ENCODE results near the gene PDYN. TPM values are rescaled to one million over a fixed set of nuclear protein-coding genes. Genes with fewer than 3 reads are reported as not detected.

The PDYN gene
- total and polyA plus RNA-seq, 3 experiments from 2014 or later: not detected

DNA sequence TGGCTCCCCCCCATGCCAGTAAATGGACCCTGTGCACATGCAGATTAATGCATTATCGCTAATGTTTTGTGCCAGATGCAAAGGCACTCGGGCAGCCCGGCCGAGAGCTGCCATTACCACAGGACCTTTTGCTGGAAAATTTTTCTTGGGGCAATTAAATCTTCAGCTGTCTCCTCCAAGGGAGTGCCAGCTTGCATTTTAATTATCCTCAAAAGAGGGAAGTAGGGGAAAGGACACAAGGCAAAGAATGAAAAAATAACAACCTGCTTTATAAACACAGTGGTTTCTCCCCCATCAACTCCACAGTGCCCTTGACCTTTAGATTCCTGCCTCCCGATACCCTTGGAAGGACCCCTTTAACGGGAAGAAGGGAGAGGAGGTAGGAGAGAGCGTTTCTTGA lies 48.2 kb downstream of the PDYN start:
- no peaks in the 10 kb centered on the region for H3K4me1 Mint-ChIP-seq
- no peaks in the 10 kb centered on the region for H3K4me1 ChIP-seq (ENCODE audit: insufficient read depth, low read length)
- peaks cover 0 to 2% (median 0%) of the 10 kb centered on the region in 5 donors for H3K9me3 Mint-ChIP-seq
- H3K27ac Mint-ChIP-seq: no peak overlapping the region
- no peaks in the 10 kb centered on the region for H3K36me3 ChIP-seq (ENCODE audit: insufficient read depth, low read length)
- H3K27ac ChIP-seq (ENCODE audit: low read depth, low read length): no peak overlapping the region
- no peak overlapping the region for H3K4me3 Mint-ChIP-seq
- peaks cover 14% of the 10 kb centered on the region for H3K27me3 ChIP-seq (ENCODE audit: insufficient read depth, low read length, poor library complexity, severe bottlenecking)
- no peaks in the 10 kb centered on the region for H3K9me3 ChIP-seq (ENCODE audit: low read length)
- DNase-seq: no peak
- CTCF ChIA-PET: interaction anchor here (1.4 kb wide), 1 partner anchor 226 kb away, joined by 4 read pairs; no protein-coding TSS in a partner anchor
- POLR2A ChIA-PET: no interaction called here
- no peak overlapping the region for H3K4me3 ChIP-seq (ENCODE audit: low read length)
- H3K36me3 Mint-ChIP-seq: no peaks in the 10 kb centered on the region
- peaks cover 16 to 73% of the 10 kb centered on the region in 2 donors for H3K27me3 Mint-ChIP-seq

DNA sequence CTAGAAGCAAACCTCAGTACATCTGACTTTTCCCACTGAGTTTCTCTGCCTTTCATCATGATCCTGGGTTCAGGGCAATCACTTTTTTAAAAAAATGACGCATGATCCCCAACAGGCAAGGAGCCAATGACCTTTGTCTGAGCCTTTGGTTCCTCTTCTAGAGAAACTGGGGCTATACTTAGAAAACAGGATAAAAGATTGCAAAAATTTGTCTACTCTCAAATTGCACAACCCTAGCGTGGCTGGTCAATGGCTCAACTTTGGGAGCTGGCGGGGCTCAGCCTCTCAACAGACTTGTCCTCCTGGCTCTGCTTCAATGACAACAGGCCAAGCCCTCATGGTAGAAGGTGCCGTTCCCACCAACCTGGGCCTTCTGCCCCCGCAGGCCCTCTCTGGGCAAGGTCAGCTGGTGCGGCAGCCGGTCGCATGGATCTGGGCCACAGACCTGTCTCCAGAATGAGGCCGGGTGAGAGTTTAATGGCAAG lies 48.7 kb downstream of the PDYN start:
- Histone ChIP-seq H3K4me3 (ENCODE audit: low read length) (no peak overlapping the region), H3K4me1 (ENCODE audit: insufficient read depth, low read length) (no peaks in the 10 kb centered on the region), H3K27me3 (ENCODE audit: insufficient read depth, low read length, poor library complexity, severe bottlenecking) (peaks cover 14% of the 10 kb centered on the region), H3K9me3 (ENCODE audit: low read length) (no peaks in the 10 kb centered on the region), H3K36me3 (ENCODE audit: insufficient read depth, low read length) (no peaks in the 10 kb centered on the region), H3K27ac (ENCODE audit: low read depth, low read length) (no peak overlapping the region)
- Mint-ChIP-seq H3K4me1 (no peaks in the 10 kb centered on the region), H3K9me3 (peaks cover 0 to 2% (median 0%) of the 10 kb centered on the region in 5 donors), H3K27ac (no peak overlapping the region), H3K4me3 (no peak overlapping the region), H3K36me3 (no peaks in the 10 kb centered on the region), H3K27me3 (peaks cover 16 to 74% of the 10 kb centered on the region in 2 donors)
- ChIA-PET CTCF (no interaction called here), POLR2A (no interaction called here)
- DNase-seq: no peak

DNA sequence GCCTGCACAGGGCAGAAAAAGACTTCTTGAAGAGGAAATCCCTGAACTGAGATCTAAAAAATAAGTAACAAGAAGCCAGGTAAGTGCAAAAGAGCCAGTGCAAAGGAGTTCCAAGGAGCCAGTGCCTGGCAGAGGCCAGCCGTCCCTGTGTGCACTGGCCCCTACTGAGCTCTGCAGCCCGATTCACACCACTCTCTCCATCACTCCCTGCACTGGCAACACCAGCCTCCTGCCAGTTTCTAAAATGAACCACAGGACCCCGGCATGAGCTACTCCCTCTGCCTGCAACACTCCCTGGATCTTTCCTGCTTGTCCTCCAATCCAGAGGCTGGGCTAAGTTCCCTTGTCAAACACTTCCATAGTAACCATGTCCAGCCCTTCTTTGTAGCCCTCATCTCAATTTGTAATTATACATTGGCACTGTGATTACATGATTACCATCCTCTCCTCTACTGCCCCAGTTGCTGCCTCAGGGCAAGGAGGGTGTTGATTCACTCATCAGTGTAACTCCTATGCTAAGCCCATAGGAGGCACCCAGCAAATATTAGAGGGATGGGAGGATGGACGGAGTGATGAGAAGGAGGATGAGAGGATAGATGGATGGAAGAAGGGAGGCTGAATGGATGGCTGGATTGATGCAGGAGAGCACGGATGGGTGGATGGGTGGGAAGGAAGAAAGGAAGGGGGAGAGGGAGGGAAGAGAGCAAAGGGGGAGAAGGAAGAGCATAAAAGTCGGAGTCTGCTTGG lies 49.3 kb downstream of the PDYN start:
- Histone ChIP-seq H3K27me3 (ENCODE audit: insufficient read depth, low read length, poor library complexity, severe bottlenecking) (peaks cover 14% of the 10 kb centered on the region), H3K9me3 (ENCODE audit: low read length) (no peaks in the 10 kb centered on the region), H3K4me1 (ENCODE audit: insufficient read depth, low read length) (no peaks in the 10 kb centered on the region), H3K4me3 (ENCODE audit: low read length) (no peak overlapping the region), H3K36me3 (ENCODE audit: insufficient read depth, low read length) (no peaks in the 10 kb centered on the region), H3K27ac (ENCODE audit: low read depth, low read length) (no peak overlapping the region)
- no peak for DNase-seq
- ChIA-PET POLR2A (no interaction called here), CTCF (no interaction called here)
- H3K4me1 Mint-ChIP-seq: no peaks in the 10 kb centered on the region
- H3K27ac Mint-ChIP-seq: no peak overlapping the region
- no peaks in the 10 kb centered on the region for H3K36me3 Mint-ChIP-seq
- peaks cover 16 to 72% of the 10 kb centered on the region in 2 donors for H3K27me3 Mint-ChIP-seq
- H3K9me3 Mint-ChIP-seq: peaks cover 0 to 2% (median 0%) of the 10 kb centered on the region in 5 donors
- no peak overlapping the region for H3K4me3 Mint-ChIP-seq

DNA sequence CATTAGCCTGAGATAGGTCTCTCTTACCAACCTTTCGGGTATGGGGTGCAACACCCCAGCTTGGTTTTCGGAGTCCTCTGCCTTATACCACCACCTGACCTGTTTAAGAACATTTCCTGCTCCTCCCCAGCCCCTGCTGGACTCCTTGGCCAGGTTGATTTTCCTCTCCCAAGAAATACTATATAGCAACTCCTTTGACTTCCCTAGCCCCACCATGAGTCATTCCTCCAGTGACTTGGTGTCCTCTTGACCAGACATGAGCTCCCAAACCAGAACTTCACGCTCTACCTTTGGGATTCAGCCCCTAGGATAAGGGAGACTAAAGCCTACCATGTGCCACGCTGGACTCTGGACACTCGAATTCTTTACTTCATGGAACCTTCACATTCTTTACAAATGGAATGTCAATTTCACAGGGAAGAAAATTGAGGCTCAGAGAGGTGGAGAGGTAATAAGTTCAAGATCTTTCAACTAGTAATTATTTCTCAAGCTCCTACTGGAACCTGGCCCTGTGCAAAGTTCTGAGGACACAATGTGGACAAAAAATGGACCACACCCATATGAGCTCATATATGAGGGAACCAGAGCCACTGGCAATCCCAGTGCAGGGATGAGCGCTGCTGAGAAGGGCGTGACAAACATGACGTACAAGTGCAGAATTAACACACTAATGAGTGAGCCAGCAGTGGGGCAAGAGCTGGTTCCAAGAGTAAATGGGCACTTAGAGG lies 50.4 kb downstream of the PDYN start:
- Mint-ChIP-seq H3K36me3 (no peaks in the 10 kb centered on the region), H3K27ac (no peak overlapping the region), H3K4me1 (no peaks in the 10 kb centered on the region), H3K9me3 (peaks cover 0 to 2% (median 0%) of the 10 kb centered on the region in 5 donors), H3K27me3 (peaks cover 19 to 68% of the 10 kb centered on the region in 2 donors), H3K4me3 (no peak overlapping the region)
- peaks cover 14% of the 10 kb centered on the region for H3K27me3 ChIP-seq (ENCODE audit: insufficient read depth, low read length, poor library complexity, severe bottlenecking)
- ChIA-PET CTCF (no interaction called here), POLR2A (no interaction called here)
- no peaks in the 10 kb centered on the region for H3K4me1 ChIP-seq (ENCODE audit: insufficient read depth, low read length)
- no peak overlapping the region for H3K27ac ChIP-seq (ENCODE audit: low read depth, low read length)
- no peak for DNase-seq
- no peaks in the 10 kb centered on the region for H3K36me3 ChIP-seq (ENCODE audit: insufficient read depth, low read length)
- no peak overlapping the region for H3K4me3 ChIP-seq (ENCODE audit: low read length)
- no peaks in the 10 kb centered on the region for H3K9me3 ChIP-seq (ENCODE audit: low read length)

DNA sequence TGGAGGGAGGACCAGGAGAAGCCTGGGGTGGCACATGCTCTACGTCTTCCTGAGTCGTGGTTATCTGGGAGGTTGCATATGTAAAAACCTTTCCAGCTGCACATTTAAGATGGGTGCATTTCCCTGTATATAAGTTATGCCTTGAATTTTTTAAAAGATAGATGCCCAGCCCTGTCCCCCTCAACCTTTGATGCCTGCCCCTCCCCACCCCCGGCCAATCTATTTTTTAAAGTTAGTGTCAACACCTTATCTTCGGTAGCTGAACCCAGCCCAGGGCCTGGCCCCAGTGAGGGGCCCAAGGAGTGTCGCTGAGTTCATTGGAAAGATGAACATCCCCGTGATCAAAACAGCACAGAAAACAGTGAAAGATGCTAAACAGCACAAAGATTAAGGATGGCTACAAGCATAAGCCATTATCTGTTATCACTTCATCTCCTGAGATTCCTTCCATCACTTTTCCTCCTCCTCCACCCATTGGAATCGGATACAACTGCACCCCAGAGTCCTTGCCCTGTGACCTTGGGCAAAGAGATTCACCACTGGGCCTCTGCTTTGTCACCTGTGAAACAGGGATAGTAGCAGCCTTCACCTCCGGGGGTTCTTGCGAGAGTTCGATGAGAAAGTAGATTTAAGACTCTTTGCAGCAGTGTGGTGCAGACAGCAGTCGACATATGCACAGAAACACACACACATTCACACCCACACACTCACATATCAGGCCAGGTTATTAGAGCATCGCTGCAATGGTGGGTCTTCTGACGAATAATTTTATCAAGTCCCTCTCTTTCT lies 51.2 kb downstream of the PDYN start:
- POLR2A ChIA-PET: no interaction called here
- H3K27me3 ChIP-seq (ENCODE audit: insufficient read depth, low read length, poor library complexity, severe bottlenecking): peaks cover 14% of the 10 kb centered on the region
- H3K27me3 Mint-ChIP-seq: peaks cover 15 to 65% of the 10 kb centered on the region in 2 donors

DNA sequence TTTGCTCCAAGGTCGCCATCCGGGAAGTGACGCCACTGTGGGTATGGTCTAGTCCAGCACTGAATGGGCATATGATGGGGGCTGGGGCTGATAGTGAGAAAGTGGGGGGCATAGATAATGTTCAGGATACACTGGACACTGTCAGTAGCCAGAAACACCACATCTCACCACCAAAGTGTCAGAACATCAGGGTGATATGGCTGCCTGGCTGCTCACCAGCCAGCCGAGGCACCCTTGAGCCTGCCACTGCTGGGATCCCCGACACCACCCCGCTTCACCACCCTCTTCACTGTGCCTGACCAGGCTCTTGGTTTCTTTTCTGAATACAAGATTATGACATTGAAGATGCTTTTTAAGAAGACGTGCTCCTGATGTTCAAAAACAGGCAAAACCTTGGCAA lies 51.8 kb downstream of the PDYN start:
- no peak overlapping the region for H3K4me3 ChIP-seq (ENCODE audit: low read length)
- peaks cover 14% of the 10 kb centered on the region for H3K27me3 ChIP-seq (ENCODE audit: insufficient read depth, low read length, poor library complexity, severe bottlenecking)
- H3K9me3 Mint-ChIP-seq: peaks cover 0 to 2% (median 0%) of the 10 kb centered on the region in 5 donors
- no peaks in the 10 kb centered on the region for H3K4me1 ChIP-seq (ENCODE audit: insufficient read depth, low read length)
- no peaks in the 10 kb centered on the region for H3K4me1 Mint-ChIP-seq
- H3K36me3 Mint-ChIP-seq: no peaks in the 10 kb centered on the region
- POLR2A ChIA-PET: no interaction called here
- H3K9me3 ChIP-seq (ENCODE audit: low read length): no peaks in the 10 kb centered on the region
- no peak overlapping the region for H3K27ac Mint-ChIP-seq
- no peaks in the 10 kb centered on the region for H3K36me3 ChIP-seq (ENCODE audit: insufficient read depth, low read length)
- H3K27me3 Mint-ChIP-seq: peaks cover 14 to 64% of the 10 kb centered on the region in 2 donors
- H3K4me3 Mint-ChIP-seq: no peak overlapping the region
- CTCF ChIA-PET: no interaction called here
- no peak for DNase-seq
- no peak overlapping the region for H3K27ac ChIP-seq (ENCODE audit: low read depth, low read length)

More for the DNA sequence above, 51.2 kb downstream of the PDYN start:
- Mint-ChIP-seq H3K4me1 (no peaks in the 10 kb centered on the region), H3K9me3 (peaks cover 0 to 2% (median 0%) of the 10 kb centered on the region in 5 donors), H3K4me3 (no peak overlapping the region), H3K27ac (no peak overlapping the region), H3K36me3 (no peaks in the 10 kb centered on the region)
- H3K4me3 ChIP-seq (ENCODE audit: low read length): no peak overlapping the region
- CTCF ChIA-PET: no interaction called here
- no peak for DNase-seq
- H3K9me3 ChIP-seq (ENCODE audit: low read length): no peaks in the 10 kb centered on the region
- no peak overlapping the region for H3K27ac ChIP-seq (ENCODE audit: low read depth, low read length)
- H3K4me1 ChIP-seq (ENCODE audit: insufficient read depth, low read length): no peaks in the 10 kb centered on the region
- H3K36me3 ChIP-seq (ENCODE audit: insufficient read depth, low read length): no peaks in the 10 kb centered on the region

DNA sequence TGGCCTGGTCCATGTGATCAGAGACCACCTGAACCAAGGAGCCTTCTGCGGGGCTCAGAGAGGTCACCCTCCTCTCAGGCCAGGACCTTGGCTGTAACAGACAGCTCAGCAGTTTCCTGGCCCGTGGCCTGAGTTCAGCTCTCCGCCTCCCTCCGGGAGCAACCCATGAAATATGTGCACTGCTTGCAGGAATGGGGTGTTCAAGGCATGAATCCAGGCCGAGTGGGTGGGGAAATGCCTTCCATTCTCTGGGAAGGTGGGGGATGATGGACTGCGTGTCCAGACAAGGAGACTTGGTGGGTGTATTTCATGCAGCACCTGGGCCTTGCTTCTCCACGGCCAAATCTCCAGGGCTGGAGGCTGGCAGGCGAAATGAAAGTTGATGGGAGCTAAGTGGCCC lies 52.6 kb downstream of the PDYN start:
- Histone ChIP-seq H3K4me1 (ENCODE audit: insufficient read depth, low read length) (no peaks in the 10 kb centered on the region), H3K27me3 (ENCODE audit: insufficient read depth, low read length, poor library complexity, severe bottlenecking) (peaks cover 11% of the 10 kb centered on the region), H3K27ac (ENCODE audit: low read depth, low read length) (no peak overlapping the region), H3K36me3 (ENCODE audit: insufficient read depth, low read length) (no peaks in the 10 kb centered on the region), H3K9me3 (ENCODE audit: low read length) (no peaks in the 10 kb centered on the region), H3K4me3 (ENCODE audit: low read length) (no peak overlapping the region)
- Mint-ChIP-seq H3K27ac (no peak overlapping the region), H3K36me3 (no peaks in the 10 kb centered on the region), H3K27me3 (peaks cover 11 to 64% of the 10 kb centered on the region in 2 donors), H3K4me1 (no peaks in the 10 kb centered on the region), H3K9me3 (peaks cover 0 to 2% (median 0%) of the 10 kb centered on the region in 5 donors), H3K4me3 (no peak overlapping the region)
- POLR2A ChIA-PET: no interaction called here
- DNase-seq: no peak
- CTCF ChIA-PET: no interaction called here

DNA sequence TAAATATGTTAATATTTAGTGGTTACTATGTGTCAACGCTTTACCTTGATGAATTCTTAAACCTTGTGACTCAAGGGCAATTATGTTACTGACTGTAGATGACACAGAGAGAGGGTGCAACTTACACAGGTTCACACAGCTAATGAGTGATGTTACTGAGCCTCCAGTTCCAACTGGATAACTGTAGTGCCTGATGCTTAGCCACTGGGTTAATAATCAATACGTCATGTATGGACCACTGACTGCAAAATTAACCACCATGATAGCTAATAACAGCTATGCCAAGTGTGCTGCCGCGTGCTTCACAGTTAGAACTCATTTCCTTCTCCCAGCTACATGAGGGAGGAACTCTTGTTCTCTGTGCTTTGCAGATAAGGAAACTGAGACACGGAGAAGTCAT lies 53.3 kb downstream of the PDYN start:
- H3K36me3 ChIP-seq (ENCODE audit: insufficient read depth, low read length): no peaks in the 10 kb centered on the region
- POLR2A ChIA-PET: no interaction called here
- CTCF ChIA-PET: no interaction called here
- Mint-ChIP-seq H3K36me3 (no peaks in the 10 kb centered on the region), H3K4me1 (no peaks in the 10 kb centered on the region), H3K9me3 (peaks cover 0 to 2% (median 0%) of the 10 kb centered on the region in 5 donors), H3K4me3 (no peak overlapping the region), H3K27ac (no peak overlapping the region), H3K27me3 (peaks cover 11 to 62% of the 10 kb centered on the region in 2 donors)
- DNase-seq: no peak
- H3K27ac ChIP-seq (ENCODE audit: low read depth, low read length): no peak overlapping the region
- H3K9me3 ChIP-seq (ENCODE audit: low read length): no peaks in the 10 kb centered on the region
- H3K4me3 ChIP-seq (ENCODE audit: low read length): no peak overlapping the region
- H3K4me1 ChIP-seq (ENCODE audit: insufficient read depth, low read length): no peaks in the 10 kb centered on the region
- peaks cover 8% of the 10 kb centered on the region for H3K27me3 ChIP-seq (ENCODE audit: insufficient read depth, low read length, poor library complexity, severe bottlenecking)

All from CD8-positive, alpha-beta memory T cell (primary cell).